Spleen (tissue), 7 donors: ENCODE measurements around the gene TBC1D19.

Experiments
- POLR2A ChIP-seq, 3 donors: fragments of 450-650 bp; IDR thresholded peaks; one replicate each; pipeline ENCODE4 v1.5.1; 2017; ENCODE audit warnings: antibody characterized with exemption in 3 of 3, mild to moderate bottlenecking in 1 of 3
- POLR2AphosphoS5 ChIP-seq, 3 donors: sonication (generic); formaldehyde crosslinking; IDR thresholded peaks; one replicate each; pipeline ENCODE4 v1.5.1; 2017; ENCODE audit warnings: antibody characterized with exemption in 3 of 3
- TF ChIP-seq, protein P1 (sequence below), 11 experiments: fragments of 200-600 bp in 7 of 11; fragments of 450-650 bp in 4 of 11; sonication (generic) in 4 of 11; IDR thresholded peaks in 8 of 11; conservative IDR thresholded peaks in 3 of 11; 1 replicate in 7 of 11; 2 replicates in 4 of 11; pipeline versions ENCODE4 v1.4.0 to v1.8.0; 2016 to 2021; ENCODE audit warnings: antibody characterized with exemption in 11 of 11, inconsistent platforms in 4 of 11, mild to moderate bottlenecking in 1 of 11
- donor health status: DM: no; HTN: no; CAD: no; lungs with moderate emphysema.
- donor health status: DM: no; HTN: no; CAD: no.
- donor health status: DM: no; HTN: no; CAD: no.

DNA sequence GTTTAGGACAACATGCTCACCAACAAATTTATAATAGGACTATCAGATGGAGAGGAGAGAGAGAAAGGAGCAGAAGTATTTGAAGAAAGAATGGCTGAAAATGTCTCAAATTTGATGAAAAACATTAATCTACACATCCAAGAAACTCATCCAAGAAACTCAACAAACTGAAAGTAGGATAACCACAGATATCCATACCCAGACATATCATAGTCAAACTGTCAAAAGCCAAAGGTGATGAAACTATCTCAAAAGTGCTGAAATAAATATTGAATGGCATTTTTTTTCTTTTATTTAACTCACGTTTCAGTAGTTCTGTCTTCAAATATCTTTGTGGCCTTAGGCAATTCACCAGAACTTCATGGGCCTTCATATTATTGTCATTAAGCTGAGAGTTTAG, 116.2 kb downstream of the TBC1D19 start:
- TF ChIP-seq, protein P1, sequence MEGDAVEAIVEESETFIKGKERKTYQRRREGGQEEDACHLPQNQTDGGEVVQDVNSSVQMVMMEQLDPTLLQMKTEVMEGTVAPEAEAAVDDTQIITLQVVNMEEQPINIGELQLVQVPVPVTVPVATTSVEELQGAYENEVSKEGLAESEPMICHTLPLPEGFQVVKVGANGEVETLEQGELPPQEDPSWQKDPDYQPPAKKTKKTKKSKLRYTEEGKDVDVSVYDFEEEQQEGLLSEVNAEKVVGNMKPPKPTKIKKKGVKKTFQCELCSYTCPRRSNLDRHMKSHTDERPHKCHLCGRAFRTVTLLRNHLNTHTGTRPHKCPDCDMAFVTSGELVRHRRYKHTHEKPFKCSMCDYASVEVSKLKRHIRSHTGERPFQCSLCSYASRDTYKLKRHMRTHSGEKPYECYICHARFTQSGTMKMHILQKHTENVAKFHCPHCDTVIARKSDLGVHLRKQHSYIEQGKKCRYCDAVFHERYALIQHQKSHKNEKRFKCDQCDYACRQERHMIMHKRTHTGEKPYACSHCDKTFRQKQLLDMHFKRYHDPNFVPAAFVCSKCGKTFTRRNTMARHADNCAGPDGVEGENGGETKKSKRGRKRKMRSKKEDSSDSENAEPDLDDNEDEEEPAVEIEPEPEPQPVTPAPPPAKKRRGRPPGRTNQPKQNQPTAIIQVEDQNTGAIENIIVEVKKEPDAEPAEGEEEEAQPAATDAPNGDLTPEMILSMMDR (IDR thresholded peaks at IDR 0.05 in 8 of 11, conservative IDR thresholded peaks at IDR 0.05 in 3 of 11) = no peak
- TF ChIP-seq POLR2A (IDR thresholded peaks at IDR 0.05) (no peak), POLR2AphosphoS5 (IDR thresholded peaks at IDR 0.05) (no peak)
